HepG2 (cell line): Measurements from ENCODE around the gene CCND1. TPM values are rescaled to one million over a fixed set of nuclear protein-coding genes. Genes with fewer than 3 reads are reported as not detected.

ENCODE experiments used
- ATAC-seq: fragments of 200-7000 bp; cut with Tn5 transposase; 3 replicates; pipeline ENCODE4 v1.9.1; 2020; ENCODE audit warnings: mild to moderate bottlenecking, moderate library complexity
- BruUV-seq: library from RNA; stranded (reverse); fragments of 400-500 nt; replicated peaks from 2 replicates; lab custom pipeline; 2021; lab: Mats Ljungman, UMichigan
- CTCF ChIA-PET: fragments of 300-600 bp; formaldehyde crosslinking; extraction: SDS; loops from one replicate; lab custom pipeline; 2021; ENCODE audit warnings: low total read pairs, inconsistent platforms, low intra/inter-chr PET ratio; lab: Yijun Ruan, JAX
- POLR2A ChIA-PET: fragments of 350-600 bp; sonication (Branson Sonifier 250); formaldehyde crosslinking; loops from one replicate; lab custom pipeline; 2020; ENCODE audit warnings: antibody characterized with exemption, inconsistent platforms; lab: Yijun Ruan, JAX
- DNase-seq: peaks from one replicate; pipeline ENCODE4 v3.0.0-alpha.2; 2015; ENCODE audit warnings: low spot score
- FAIRE-seq: peaks from 3 replicates; lab custom pipeline; 2011; peaks lifted over from hg19 to GRCh38; lab: Jason Lieb, UNC
- H2AFZ ChIP-seq: one replicate; pipeline ENCODE4 v1.6.1; 2011; ENCODE audit warnings: low read length, inconsistent platforms
- H3K27ac ChIP-seq: fragments of 300-600 bp; 3 replicates; pipeline ENCODE4 v1.8.0; 2011; ENCODE audit warnings: mixed run types, mild to moderate bottlenecking, mixed read lengths, low read length, inconsistent platforms; ENCODE audit not compliant: insufficient read depth; ENCODE audit errors: extremely low read length
- H3K27me3 ChIP-seq, 2 experiments: fragments of 200-600 bp in 1 of 2; 2 replicates in 1 of 2; 3 replicates in 1 of 2; pipeline versions ENCODE4 v1.6.0 to v1.8.0; 2011; ENCODE audit warnings: low read length in 2 of 2, mild to moderate bottlenecking in 2 of 2, moderate library complexity in 2 of 2, inconsistent platforms in 1 of 2; ENCODE audit not compliant: insufficient read depth in 2 of 2, control insufficient read depth in 1 of 2
- H3K36me3 ChIP-seq, 2 experiments: fragments of 200-600 bp in 1 of 2; replicated peaks in 1 of 2; 2 replicates in 1 of 2; 3 replicates in 1 of 2; pipeline versions ENCODE4 v1.5.1 to v1.8.0; 2011; ENCODE audit warnings: low read length in 2 of 2, inconsistent platforms in 1 of 2; ENCODE audit not compliant: insufficient read depth in 2 of 2, control insufficient read depth in 1 of 2
- H3K4me1 ChIP-seq: 2 replicates; pipeline ENCODE4 v1.5.1; 2012; ENCODE audit warnings: low read length, inconsistent platforms; ENCODE audit not compliant: insufficient read depth
- H3K4me2 ChIP-seq: 2 replicates; pipeline ENCODE4 v1.6.0; 2011; ENCODE audit warnings: low read depth, low read length, inconsistent platforms
- H3K4me3 ChIP-seq, 3 experiments: fragments of 200-600 bp in 1 of 3; sonication (generic), shearing (Covaris generic) in 1 of 3; replicated peaks in 1 of 3; 2 replicates each; pipeline ENCODE4 v1.5.1; 2011 to 2016; ENCODE audit warnings: low read length in 3 of 3, inconsistent platforms in 2 of 3, low read depth in 2 of 3, mild to moderate bottlenecking in 2 of 3, control low read depth in 1 of 3, mixed read lengths in 1 of 3; ENCODE audit not compliant: insufficient read depth in 1 of 3
- H3K79me2 ChIP-seq: one replicate; pipeline ENCODE4 v1.6.1; 2011; ENCODE audit warnings: low read length, inconsistent platforms; ENCODE audit not compliant: insufficient read depth
- H3K9ac ChIP-seq: 2 replicates; pipeline ENCODE4 v1.6.0; 2011; ENCODE audit warnings: mild to moderate bottlenecking, low read depth, low read length, inconsistent platforms; ENCODE audit not compliant: insufficient read depth
- H3K9me3 ChIP-seq: 2 replicates; pipeline ENCODE4 v1.5.1; 2012; ENCODE audit warnings: mild to moderate bottlenecking, low read length
- H4K20me1 ChIP-seq: 2 replicates; pipeline ENCODE4 v1.6.0; 2011; ENCODE audit warnings: inconsistent platforms, mild to moderate bottlenecking, low read length, moderate library complexity; ENCODE audit not compliant: insufficient read depth
- ETV6 ChIP-seq: sonication (generic); formaldehyde crosslinking; conservative IDR thresholded peaks from 2 replicates; pipeline ENCODE4 v1.4.0; 2020; ENCODE audit warnings: missing genetic modification reagents
- FOSL2 ChIP-seq: sonication (generic); formaldehyde crosslinking; IDR thresholded peaks from 2 replicates; pipeline ENCODE4 v1.4.0; 2020; ENCODE audit warnings: missing genetic modification reagents
- ZFAT ChIP-seq: sonication (generic); formaldehyde crosslinking; conservative IDR thresholded peaks from 2 replicates; pipeline ENCODE4 v1.8.1; 2023; ENCODE audit warnings: missing genetic modification reagents, inconsistent platforms
- ZNF138 ChIP-seq: sonication (generic); formaldehyde crosslinking; IDR thresholded peaks from 2 replicates; pipeline ENCODE4 v1.5.0; 2020; ENCODE audit warnings: mild to moderate bottlenecking, low read depth, missing genetic modification reagents
- WGBS: methylation state at CpG from one replicate; pipeline ENCODE4 v1.1.6; 2017; ENCODE audit warnings: low lambda C conversion rate; 5-methylcytosine and 5-hydroxymethylcytosine counted together
- in situ Hi-C: cut with HindIII; loops from 2 replicates; pipeline ENCODE4 v1.10.0; 2017; ENCODE audit warnings: low pct_unique_long_range_greater_than_20kb; ENCODE audit not compliant: extremely low pct_ligation_motif_present
- intact Hi-C: fragments of 100-400 bp; cut with micrococcal nuclease; formaldehyde crosslinking; loops from one replicate; pipeline ENCODE4 v1.10.0; 2022; ENCODE audit not compliant: unreplicated experiment
- polyA plus RNA-seq, 8 experiments: library from polyadenylated mRNA; depleted of rRNA in 3 of 8; stranded (reverse) in 7 of 8; unstranded in 1 of 8; fragments of >200 nt; fragmentation: Illumina TruSeq in 4 of 8; extraction: Trizol in 4 of 8; gene quantifications; 2 replicates each; pipeline versions ENCODE4 v1.2.1 to v1.2.3, GENCODE V29; 2011 to 2016; ENCODE audit warnings: low read depth in 4 of 8, missing spikeins in 1 of 8, mixed read lengths in 1 of 8; ENCODE audit not compliant: insufficient read depth in 1 of 8
- total RNA-seq, 5 experiments: library from RNA; depleted of rRNA; stranded (reverse); fragments of >200 nt; fragmentation: Illumina TruSeq; extraction: Trizol; gene quantifications; 2 replicates each; pipeline ENCODE4 v1.2.3, GENCODE V29; 2016; ENCODE audit warnings: low read depth in 1 of 5
- TF ChIP-seq, protein P1 (sequence below): IDR thresholded peaks from 2 replicates; pipeline ENCODE4 v1.6.1; 2016; ENCODE audit warnings: missing compliant biosample characterization, missing genetic modification reagents, borderline replicate concordance
- TF ChIP-seq, protein P2 (sequence below): sonication (generic); formaldehyde crosslinking; IDR thresholded peaks from 2 replicates; pipeline ENCODE4 v1.4.0; 2020; ENCODE audit warnings: mild to moderate bottlenecking, missing genetic modification reagents, borderline replicate concordance

Gene CCND1
- total and polyA plus RNA-seq, 2 of the 13 experiments (the other 11 are each of a cell fraction or from before 2014, with no cell fraction given), result 107 to 136 TPM

DNA sequence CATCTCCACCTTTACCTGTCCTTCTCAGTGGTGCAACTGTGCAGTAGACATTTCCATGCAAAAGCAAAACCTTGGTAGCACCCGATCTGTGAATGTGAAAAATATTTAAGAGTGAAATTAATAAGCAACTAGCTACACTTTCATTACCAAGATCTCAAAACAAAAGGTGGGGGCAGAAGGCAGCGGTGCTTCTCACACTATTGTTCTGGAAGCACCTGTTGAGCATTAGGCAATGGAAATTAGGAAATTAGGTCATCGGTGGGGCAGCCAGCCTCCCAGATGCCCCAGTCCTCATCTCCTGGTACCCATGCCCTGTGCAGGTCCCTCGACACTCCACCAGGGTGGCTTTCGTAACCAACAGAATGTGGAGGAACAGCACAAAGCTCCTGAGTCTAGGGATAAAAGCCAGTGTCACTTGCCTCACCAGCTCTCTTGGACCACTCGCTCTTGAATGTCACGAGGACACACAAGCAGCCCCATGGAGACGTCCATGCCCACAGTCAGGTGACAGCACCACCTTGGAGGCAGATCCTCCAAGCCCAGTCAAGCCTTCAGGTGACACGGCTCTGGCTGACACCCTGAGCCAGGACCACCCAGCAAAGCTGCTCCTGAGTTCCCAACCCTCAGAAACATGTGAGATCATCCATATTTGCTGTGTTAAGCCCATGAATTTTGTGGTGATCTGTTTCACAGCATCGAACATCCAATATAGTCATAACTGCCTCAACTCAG lies 30.9 kb downstream of the CCND1 start:
- in situ Hi-C loops (loop anchor here (10.0 kb wide), 1 partner anchor 567 kb away; no protein-coding TSS in a partner anchor), intact Hi-C loops (no loop called here)
- Histone ChIP-seq H3K9me3 (no peaks in the 10 kb centered on the region), H3K4me3 (no peak overlapping the region), H3K27ac (no peak overlapping the region), H3K79me2 (peaks cover 20% of the 10 kb centered on the region), H4K20me1 (peaks cover 3% of the 10 kb centered on the region; the same call in 1 of the 2 replicates), H3K27me3 (no peaks in the 10 kb centered on the region), H3K36me3 (peaks cover 4 to 17% of the 10 kb centered on the region in 2 experiments; a peak in 4 of 5 replicates), H3K9ac (no peak overlapping the region), H3K4me2 (no peak overlapping the region), H3K4me1 (peaks cover 68% of the 10 kb centered on the region), H2AFZ (no peak overlapping the region)
- TF ChIP-seq, protein P1, sequence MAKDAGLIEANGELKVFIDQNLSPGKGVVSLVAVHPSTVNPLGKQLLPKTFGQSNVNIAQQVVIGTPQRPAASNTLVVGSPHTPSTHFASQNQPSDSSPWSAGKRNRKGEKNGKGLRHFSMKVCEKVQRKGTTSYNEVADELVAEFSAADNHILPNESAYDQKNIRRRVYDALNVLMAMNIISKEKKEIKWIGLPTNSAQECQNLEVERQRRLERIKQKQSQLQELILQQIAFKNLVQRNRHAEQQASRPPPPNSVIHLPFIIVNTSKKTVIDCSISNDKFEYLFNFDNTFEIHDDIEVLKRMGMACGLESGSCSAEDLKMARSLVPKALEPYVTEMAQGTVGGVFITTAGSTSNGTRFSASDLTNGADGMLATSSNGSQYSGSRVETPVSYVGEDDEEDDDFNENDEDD (CRISPR knock-in tag), result no peak
- TF ChIP-seq ETV6 (CRISPR knock-in tag) (no peak), FOSL2 (CRISPR knock-in tag) (no peak), ZFAT (CRISPR knock-in tag) (no peak), ZNF138 (CRISPR knock-in tag) (no peak)
- TF ChIP-seq, protein P2, sequence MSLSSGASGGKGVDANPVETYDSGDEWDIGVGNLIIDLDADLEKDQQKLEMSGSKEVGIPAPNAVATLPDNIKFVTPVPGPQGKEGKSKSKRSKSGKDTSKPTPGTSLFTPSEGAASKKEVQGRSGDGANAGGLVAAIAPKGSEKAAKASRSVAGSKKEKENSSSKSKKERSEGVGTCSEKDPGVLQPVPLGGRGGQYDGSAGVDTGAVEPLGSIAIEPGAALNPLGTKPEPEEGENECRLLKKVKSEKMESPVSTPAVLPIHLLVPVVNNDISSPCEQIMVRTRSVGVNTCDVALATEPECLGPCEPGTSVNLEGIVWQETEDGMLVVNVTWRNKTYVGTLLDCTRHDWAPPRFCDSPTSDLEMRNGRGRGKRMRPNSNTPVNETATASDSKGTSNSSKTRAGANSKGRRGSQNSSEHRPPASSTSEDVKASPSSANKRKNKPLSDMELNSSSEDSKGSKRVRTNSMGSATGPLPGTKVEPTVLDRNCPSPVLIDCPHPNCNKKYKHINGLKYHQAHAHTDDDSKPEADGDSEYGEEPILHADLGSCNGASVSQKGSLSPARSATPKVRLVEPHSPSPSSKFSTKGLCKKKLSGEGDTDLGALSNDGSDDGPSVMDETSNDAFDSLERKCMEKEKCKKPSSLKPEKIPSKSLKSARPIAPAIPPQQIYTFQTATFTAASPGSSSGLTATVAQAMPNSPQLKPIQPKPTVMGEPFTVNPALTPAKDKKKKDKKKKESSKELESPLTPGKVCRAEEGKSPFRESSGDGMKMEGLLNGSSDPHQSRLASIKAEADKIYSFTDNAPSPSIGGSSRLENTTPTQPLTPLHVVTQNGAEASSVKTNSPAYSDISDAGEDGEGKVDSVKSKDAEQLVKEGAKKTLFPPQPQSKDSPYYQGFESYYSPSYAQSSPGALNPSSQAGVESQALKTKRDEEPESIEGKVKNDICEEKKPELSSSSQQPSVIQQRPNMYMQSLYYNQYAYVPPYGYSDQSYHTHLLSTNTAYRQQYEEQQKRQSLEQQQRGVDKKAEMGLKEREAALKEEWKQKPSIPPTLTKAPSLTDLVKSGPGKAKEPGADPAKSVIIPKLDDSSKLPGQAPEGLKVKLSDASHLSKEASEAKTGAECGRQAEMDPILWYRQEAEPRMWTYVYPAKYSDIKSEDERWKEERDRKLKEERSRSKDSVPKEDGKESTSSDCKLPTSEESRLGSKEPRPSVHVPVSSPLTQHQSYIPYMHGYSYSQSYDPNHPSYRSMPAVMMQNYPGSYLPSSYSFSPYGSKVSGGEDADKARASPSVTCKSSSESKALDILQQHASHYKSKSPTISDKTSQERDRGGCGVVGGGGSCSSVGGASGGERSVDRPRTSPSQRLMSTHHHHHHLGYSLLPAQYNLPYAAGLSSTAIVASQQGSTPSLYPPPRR (CRISPR knock-in tag), result no peak
- FAIRE-seq (no peak), DNase-seq (no peak), ATAC-seq (no peak)
- no TSS peak for BruUV-seq
- ChIA-PET POLR2A (interaction anchor here (8.9 kb wide), 1 partner anchor 15 kb away, joined by 128 read pairs; no protein-coding TSS in a partner anchor), CTCF (interaction anchor here (2.2 to 2.9 kb wide), 3 partner anchors 10 to 571 kb away, joined by 9 to 26 read pairs (median 14); no protein-coding TSS in a partner anchor)
- WGBS, result 95% methylated on average over 10 of the region's 10 CpGs
